PC-3 (cell line): ENCODE measurements around the gene ZG16.
"Not testable (repeated sequence)": the region's sequence is repeated elsewhere in the genome, so short reads cannot be mapped to it uniquely, and the experiment has no call there.

Source experiments
- CTCF ChIP-seq: fragments of 300-600 bp; sonication (generic); conservative IDR thresholded peaks from 2 replicates; pipeline ENCODE4 v1.5.1; 2017; ENCODE audit warnings: antibody characterized with exemption, low read depth, mild to moderate bottlenecking, low read length
- EZH2 ChIP-seq: fragments of 300-600 bp; sonication (generic); IDR thresholded peaks from one replicate; pipeline ENCODE4 v1.6.1; 2017; ENCODE audit warnings: antibody characterized with exemption, mild to moderate bottlenecking, low read length; ENCODE audit not compliant: unreplicated experiment
- EZH2phosphoT487 ChIP-seq: fragments of 300-600 bp; sonication (generic); IDR thresholded peaks from 2 replicates; pipeline ENCODE4 v1.6.1; 2018; ENCODE audit warnings: mild to moderate bottlenecking, antibody characterized with exemption, low read length, borderline replicate concordance

DNA sequence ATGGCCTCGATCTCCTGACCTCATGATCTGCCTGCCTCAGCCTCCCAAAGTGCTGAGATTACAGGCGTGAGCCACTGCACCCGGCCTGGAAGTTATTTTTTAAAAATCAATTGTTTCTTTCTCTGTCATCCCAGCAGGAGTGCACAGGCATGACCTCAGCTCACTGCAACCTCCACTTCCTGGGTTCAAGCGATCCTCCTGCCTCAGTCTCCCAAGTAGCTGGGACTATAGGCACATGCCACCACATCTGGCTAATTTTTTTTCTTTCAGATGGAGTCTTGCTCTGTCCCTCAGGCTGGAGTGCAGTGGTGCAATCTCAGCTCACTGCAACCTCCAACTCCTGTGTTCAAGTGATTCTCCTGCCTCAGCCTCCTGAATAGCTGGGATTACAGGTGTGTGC, 9.1 kb downstream of the ZG16 start:
- TF ChIP-seq CTCF, EZH2, EZH2phosphoT487: not testable (repeated sequence)
